ENCODE measurements around the gene TMEM205.
"Not testable (repeated sequence)": the region's sequence is repeated elsewhere in the genome, so short reads cannot be mapped to it uniquely, and the experiment has no call there.

The TMEM205 gene

GRCh38 chr19:11346104-11346940 lies at the start of gene TMEM205, which contains the start of gene CCDC159:
Gene TMEM205 (minus strand): TSS chr19:11346268. CDS start chr19:11345619, 649 bp downstream.
Gene CCDC159 (plus strand): TSS chr19:11346519. CDS start chr19:11346607, 88 bp downstream.
- DNase-seq (ENCODE audit: low spot score): peak; percentile 99

- DNase-seq (ENCODE audit: low spot score): no peak
These were observed 45.0 kb upstream of the TMEM205 start for GRCh38 chr19:11390933-11391680.

- no peak for DNase-seq (ENCODE audit: low spot score)
These were observed 44.3 kb upstream of the TMEM205 start for GRCh38 chr19:11390359-11390758.

GRCh38 chr19:11387162-11388034 lies 41.3 kb upstream of the TMEM205 start:
- DNase-seq (ENCODE audit: low spot score): no peak

GRCh38 chr19:11384778-11385129 lies 38.7 kb upstream of the TMEM205 start:
- no peak for DNase-seq (ENCODE audit: low spot score)

GRCh38 chr19:11383706-11384048 lies 37.6 kb upstream of the TMEM205 start:
- DNase-seq (ENCODE audit: low spot score): no peak

GRCh38 chr19:11382898-11383705 lies 37.0 kb upstream of the TMEM205 start:
- DNase-seq (ENCODE audit: low spot score): peak; percentile 18

GRCh38 chr19:11380653-11381537 lies 34.8 kb upstream of the TMEM205 start:
- peak; percentile 99 for DNase-seq (ENCODE audit: low spot score)

- no peak for DNase-seq (ENCODE audit: low spot score)
These were observed 33.8 kb upstream of the TMEM205 start for GRCh38 chr19:11379857-11380350.

- DNase-seq (ENCODE audit: low spot score): not testable (repeated sequence)
These were observed 33.3 kb upstream of the TMEM205 start for GRCh38 chr19:11379269-11379845.

- DNase-seq (ENCODE audit: low spot score): no peak
These were observed 32.5 kb upstream of the TMEM205 start for GRCh38 chr19:11378319-11379189.

- no peak for DNase-seq (ENCODE audit: low spot score)
These were observed 31.7 kb upstream of the TMEM205 start for GRCh38 chr19:11377756-11378155.

GRCh38 chr19:11377237-11377636 lies 31.2 kb upstream of the TMEM205 start:
- DNase-seq (ENCODE audit: low spot score): peak; percentile 14

GRCh38 chr19:11375143-11375948 lies 29.3 kb upstream of the TMEM205 start:
- DNase-seq (ENCODE audit: low spot score): peak; percentile 74

- DNase-seq (ENCODE audit: low spot score): peak; percentile 99
These were observed 28.5 kb upstream of the TMEM205 start, which contains the start of gene SWSAP1 for GRCh38 chr19:11374433-11375142. Gene SWSAP1 (plus strand): TSS chr19:11374666. CDS start chr19:11374681, 15 bp downstream.

GRCh38 chr19:11373885-11374432 lies 27.9 kb upstream of the TMEM205 start:
- DNase-seq (ENCODE audit: low spot score): no peak
